Mucosa of rectum (tissue), 2 donors: ENCODE results near the gene MC1R.

Source experiments
- H3K27ac ChIP-seq, 2 donors: one replicate each; pipeline ENCODE4 v1.7.0; 2013; ENCODE audit warnings: inconsistent platforms in 2 of 2, low read depth in 2 of 2, low read length in 2 of 2
- H3K27me3 ChIP-seq, 2 donors: one replicate each; pipeline ENCODE4 v1.7.0; 2013; ENCODE audit warnings: low read length in 2 of 2; ENCODE audit not compliant: control insufficient read depth in 2 of 2, insufficient read depth in 2 of 2
- H3K36me3 ChIP-seq, 2 donors: one replicate each; pipeline ENCODE4 v1.7.0; 2013; ENCODE audit warnings: low read length in 2 of 2; ENCODE audit not compliant: control insufficient read depth in 2 of 2, insufficient read depth in 2 of 2
- H3K4me1 ChIP-seq, 2 donors: one replicate each; pipeline ENCODE4 v1.7.0; 2013; ENCODE audit warnings: low read length in 2 of 2, mild to moderate bottlenecking in 1 of 2; ENCODE audit not compliant: control insufficient read depth in 2 of 2, insufficient read depth in 2 of 2
- H3K4me3 ChIP-seq, 2 donors: one replicate each; pipeline ENCODE4 v1.7.0; 2013; ENCODE audit warnings: low read length in 2 of 2
- H3K9ac ChIP-seq, 2 donors: one replicate each; pipeline ENCODE4 v1.7.0; 2013; ENCODE audit warnings: low read length in 2 of 2, low read depth in 1 of 2, mild to moderate bottlenecking in 1 of 2
- H3K9me3 ChIP-seq, 2 donors: one replicate each; pipeline ENCODE4 v1.7.0; 2013; ENCODE audit warnings: low read length in 2 of 2; ENCODE audit not compliant: control insufficient read depth in 2 of 2
- donor health status: healthy.
- donor health status: Normal muscosa, but diverticular disease.

MC1R gene

DNA sequence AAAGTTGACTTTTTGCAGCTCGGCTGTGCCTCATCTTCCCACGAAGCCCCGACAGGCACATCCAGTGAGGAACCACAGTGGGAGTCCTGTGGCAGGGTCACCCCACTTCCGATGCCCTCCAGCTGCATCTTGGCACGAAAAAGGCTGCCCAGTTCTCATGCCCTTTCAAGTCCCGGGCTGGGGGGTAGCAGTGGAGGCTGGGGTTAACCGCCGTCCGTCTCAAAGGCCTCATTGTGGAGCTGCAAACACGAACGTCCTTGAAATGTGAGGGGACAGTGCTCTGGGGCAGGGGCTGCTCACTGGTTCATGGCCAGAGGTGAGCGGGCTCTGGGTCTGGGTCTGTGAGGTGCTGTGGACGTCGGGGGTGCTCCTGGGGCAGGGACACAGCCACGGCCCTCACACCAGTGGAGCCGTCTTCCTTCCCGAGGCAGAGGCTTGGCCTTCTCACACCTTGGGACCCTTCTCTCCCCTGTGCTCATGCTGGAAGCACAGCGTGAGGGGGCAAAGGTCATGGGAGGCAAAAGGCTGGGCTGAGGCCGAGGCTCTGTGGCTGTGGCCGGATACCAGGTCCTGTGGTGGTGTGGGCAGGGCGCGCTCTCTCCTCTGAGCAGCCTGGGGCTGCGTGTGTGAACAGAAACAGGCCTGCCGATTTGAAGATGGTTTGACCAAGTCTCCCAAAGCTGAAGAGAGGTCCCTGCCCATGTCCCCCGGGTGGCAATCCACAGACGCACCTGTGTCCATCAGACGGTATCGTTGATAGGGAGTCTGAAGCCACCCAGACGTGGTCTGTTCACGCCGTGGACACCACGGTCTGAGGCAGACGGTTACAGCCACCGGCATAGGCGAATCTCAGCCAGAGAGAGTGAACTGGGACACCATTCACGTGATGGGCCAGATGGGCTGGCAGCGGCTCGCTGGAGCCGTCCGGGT is 3.1 kb upstream of the MC1R start:
- peaks cover 6 to 15% of the 10 kb centered on the region in 2 donors for H3K36me3 ChIP-seq
- H3K9ac ChIP-seq = no peak overlapping the region

DNA sequence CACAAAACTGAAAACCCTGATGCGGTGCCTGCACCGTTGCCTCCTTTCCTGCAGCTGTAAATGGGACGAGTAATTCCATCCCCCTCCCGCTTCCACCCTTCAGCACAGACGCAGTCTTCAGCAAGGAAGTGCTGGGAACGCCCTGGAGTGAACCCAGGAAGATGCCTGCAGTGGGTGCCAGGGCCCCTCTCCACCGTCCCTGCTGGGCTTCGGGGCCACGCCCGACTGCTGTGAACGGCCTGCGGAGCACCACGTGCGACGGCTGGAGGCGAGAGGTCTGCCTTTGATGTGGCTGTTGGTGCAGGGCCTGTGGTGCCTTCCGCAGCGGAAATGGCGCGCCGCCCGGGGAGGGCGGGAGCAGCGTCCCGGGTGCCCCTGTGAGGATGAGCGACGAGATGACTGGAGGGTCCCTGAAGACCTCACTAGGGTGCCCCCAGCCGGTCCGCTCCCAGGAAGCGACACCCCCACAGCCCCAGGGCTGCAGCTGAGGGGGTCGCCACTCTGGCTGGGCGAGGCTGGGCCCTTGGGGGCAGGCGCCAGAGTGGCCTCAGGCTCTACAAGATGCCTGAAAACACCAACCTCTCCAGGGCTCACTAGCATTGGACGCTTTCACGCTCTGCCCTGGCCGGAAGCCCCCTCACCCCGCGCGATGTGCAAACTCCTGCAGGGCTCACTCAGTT is 749 bp upstream of the MC1R start:
- H3K4me1 ChIP-seq = peaks cover 8 to 23% of the 10 kb centered on the region in 2 donors
- H3K36me3 ChIP-seq = no peaks in the 10 kb centered on the region
- peak overlapping the region in 1 of 2 donors; percentile 61 for H3K27ac ChIP-seq
- H3K4me3 ChIP-seq = peak overlapping the region; percentile 47 to 52
- peaks cover 8 to 13% of the 10 kb centered on the region in 2 donors for H3K27me3 ChIP-seq
- H3K9me3 ChIP-seq = no peaks in the 10 kb centered on the region
- H3K9ac ChIP-seq = no peak overlapping the region

More for the DNA sequence above, 3.1 kb upstream of the MC1R start:
- no peaks in the 10 kb centered on the region for H3K9me3 ChIP-seq
- peaks cover 6 to 8% of the 10 kb centered on the region in 2 donors for H3K27me3 ChIP-seq
- H3K4me3 ChIP-seq = no peak overlapping the region
- H3K4me1 ChIP-seq = peaks cover 8 to 19% of the 10 kb centered on the region in 2 donors
- no peak overlapping the region for H3K27ac ChIP-seq

DNA sequence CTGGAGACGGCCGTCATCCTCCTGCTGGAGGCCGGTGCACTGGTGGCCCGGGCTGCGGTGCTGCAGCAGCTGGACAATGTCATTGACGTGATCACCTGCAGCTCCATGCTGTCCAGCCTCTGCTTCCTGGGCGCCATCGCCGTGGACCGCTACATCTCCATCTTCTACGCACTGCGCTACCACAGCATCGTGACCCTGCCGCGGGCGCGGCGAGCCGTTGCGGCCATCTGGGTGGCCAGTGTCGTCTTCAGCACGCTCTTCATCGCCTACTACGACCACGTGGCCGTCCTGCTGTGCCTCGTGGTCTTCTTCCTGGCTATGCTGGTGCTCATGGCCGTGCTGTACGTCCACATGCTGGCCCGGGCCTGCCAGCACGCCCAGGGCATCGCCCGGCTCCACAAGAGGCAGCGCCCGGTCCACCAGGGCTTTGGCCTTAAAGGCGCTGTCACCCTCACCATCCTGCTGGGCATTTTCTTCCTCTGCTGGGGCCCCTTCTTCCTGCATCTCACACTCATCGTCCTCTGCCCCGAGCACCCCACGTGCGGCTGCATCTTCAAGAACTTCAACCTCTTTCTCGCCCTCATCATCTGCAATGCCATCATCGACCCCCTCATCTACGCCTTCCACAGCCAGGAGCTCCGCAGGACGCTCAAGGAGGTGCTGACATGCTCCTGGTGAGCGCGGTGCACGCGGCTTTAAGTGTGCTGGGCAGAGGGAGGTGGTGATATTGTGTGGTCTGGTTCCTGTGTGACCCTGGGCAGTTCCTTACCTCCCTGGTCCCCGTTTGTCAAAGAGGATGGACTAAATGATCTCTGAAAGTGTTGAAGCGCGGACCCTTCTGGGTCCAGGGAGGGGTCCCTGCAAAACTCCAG is 1.1 kb downstream of the MC1R start:
- no peak overlapping the region for H3K27ac ChIP-seq
- H3K4me3 ChIP-seq = no peak overlapping the region
- peaks cover 8 to 26% of the 10 kb centered on the region in 2 donors for H3K4me1 ChIP-seq
- no peaks in the 10 kb centered on the region for H3K36me3 ChIP-seq
- H3K9ac ChIP-seq = no peak overlapping the region
- no peaks in the 10 kb centered on the region for H3K9me3 ChIP-seq
- H3K27me3 ChIP-seq = peaks cover 17 to 23% of the 10 kb centered on the region in 2 donors

DNA sequence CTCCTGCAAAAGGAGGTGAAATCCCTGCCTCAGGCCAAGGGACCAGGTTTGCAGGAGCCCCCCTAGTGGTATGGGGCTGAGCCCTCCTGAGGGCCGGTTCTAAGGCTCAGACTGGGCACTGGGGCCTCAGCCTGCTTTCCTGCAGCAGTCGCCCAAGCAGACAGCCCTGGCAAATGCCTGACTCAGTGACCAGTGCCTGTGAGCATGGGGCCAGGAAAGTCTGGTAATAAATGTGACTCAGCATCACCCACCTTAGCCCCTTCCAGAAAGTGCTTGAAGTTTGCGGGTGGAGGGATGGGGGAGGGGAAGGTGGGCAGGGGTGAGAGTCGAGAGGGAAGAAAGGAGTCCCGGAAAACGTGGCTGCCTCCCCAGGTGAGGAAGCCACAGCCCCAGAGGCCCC is 2.1 kb downstream of the MC1R start:
- H3K4me1 ChIP-seq = peaks cover 8 to 30% of the 10 kb centered on the region in 2 donors

DNA sequence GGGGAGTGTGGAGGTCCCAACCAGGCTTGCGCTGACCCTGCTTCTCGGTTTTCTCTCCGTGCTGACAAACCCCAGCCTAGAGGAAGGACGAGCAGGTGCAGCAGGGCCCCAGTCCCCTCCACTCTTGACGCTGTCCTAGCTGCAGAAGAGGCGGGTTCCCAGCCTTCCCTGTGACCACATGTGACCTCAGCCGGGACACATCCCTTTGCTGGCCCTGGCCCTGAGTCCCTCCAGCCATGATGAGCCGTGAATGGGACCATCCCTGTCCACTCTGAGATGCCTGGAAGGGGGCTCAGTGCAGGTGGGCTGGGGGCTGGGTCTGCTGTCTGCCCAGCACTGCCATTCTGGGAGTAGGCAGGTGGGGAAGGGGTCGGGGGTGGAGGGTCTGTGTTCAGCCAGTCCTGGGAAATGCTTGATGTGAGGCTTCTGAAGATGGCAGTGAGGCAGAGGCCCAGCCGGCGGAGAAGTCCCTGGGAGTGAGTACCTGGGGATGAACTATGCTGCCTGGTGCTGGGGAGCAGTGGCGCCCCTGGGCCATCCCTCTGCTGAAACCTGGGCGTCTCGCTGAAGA is 2.6 kb downstream of the MC1R start:
- Histone ChIP-seq H3K27me3 (peaks cover 23% of the 10 kb centered on the region in 2 donors), H3K4me1 (peaks cover 8 to 30% of the 10 kb centered on the region in 2 donors)

More for the DNA sequence above, 2.1 kb downstream of the MC1R start:
- H3K27me3 ChIP-seq = peaks cover 23% of the 10 kb centered on the region in 2 donors
- no peaks in the 10 kb centered on the region for H3K9me3 ChIP-seq
- H3K9ac ChIP-seq = no peak overlapping the region
- no peak overlapping the region for H3K27ac ChIP-seq
- no peaks in the 10 kb centered on the region for H3K36me3 ChIP-seq
- H3K4me3 ChIP-seq = no peak overlapping the region

DNA sequence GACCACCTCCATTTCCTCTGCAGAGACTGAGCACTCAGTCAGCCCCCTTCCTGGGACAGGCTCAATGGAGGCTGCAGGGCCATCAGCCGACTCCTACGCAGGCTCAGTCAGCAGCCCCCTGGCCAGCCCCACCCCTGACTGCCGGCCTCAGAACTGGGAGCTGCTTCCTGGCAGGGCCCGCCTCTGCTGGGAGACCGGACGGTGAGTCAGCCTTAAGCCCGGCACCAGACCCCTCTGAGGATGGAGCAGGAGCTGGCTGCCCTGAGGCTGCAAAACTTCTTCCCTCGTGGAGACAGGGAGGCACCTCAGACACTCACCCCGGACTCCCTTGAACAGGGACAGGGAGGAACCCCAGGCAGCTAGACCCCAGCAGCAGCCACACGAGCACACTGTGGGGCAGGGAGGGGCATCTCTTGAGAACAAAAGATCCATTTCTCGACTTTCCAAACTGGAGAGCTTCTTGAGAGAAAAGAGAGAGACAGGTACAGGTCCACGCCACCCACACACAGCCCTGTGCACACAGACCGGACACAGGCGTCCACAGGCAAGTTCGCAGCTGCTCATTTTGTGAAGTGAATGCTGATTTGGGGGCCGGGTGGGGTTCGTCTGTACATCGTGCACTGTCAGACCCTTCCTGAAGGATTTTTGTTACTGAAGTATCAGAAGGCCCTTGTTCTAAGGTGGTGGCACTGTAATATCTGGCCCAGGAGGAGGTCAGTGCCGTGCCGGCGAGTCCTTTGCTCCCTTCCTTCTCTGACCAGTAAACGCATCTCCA is 3.2 kb downstream of the MC1R start:
- Histone ChIP-seq H3K4me1 (peaks cover 8 to 30% of the 10 kb centered on the region in 2 donors), H3K9ac (peak overlapping the region; percentile 30 to 38), H3K36me3 (no peaks in the 10 kb centered on the region), H3K4me3 (peak overlapping the region; percentile 31 to 50), H3K27ac (peak overlapping the region; percentile 58 to 69), H3K9me3 (no peaks in the 10 kb centered on the region), H3K27me3 (peaks cover 23% of the 10 kb centered on the region in 2 donors)

More for the DNA sequence above, 2.6 kb downstream of the MC1R start:
- peak overlapping the region in 1 of 2 donors; percentile 52 for H3K27ac ChIP-seq
- no peak overlapping the region for H3K9ac ChIP-seq
- H3K4me3 ChIP-seq = no peak overlapping the region
- no peaks in the 10 kb centered on the region for H3K36me3 ChIP-seq
- H3K9me3 ChIP-seq = no peaks in the 10 kb centered on the region

DNA sequence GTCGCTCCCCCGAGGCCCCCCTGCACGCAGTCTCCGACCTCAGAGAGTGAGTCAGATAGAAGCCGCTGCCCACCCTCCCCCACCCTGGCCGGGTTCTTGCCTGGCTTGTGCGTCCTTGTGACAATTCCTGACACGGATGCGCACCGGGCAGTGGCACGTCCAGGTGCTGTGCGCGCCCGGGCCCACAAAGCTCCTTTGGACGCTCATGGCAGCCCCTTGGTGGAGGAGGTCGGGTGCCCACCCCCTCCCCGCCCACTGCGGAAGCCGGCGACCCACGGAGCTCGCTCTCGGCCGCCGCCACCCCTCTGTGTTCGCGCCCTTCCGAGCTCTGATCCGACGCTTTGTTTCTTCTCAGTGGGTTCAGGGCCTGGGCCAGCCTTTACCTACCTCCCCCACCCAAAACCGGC is 3.8 kb downstream of the MC1R start:
- Histone ChIP-seq H3K36me3 (no peaks in the 10 kb centered on the region), H3K9ac (peak overlapping the region; percentile 36 to 41), H3K9me3 (no peaks in the 10 kb centered on the region), H3K27ac (peak overlapping the region; percentile 69 to 74), H3K27me3 (peaks cover 23% of the 10 kb centered on the region in 2 donors), H3K4me1 (peaks cover 8 to 28% of the 10 kb centered on the region in 2 donors), H3K4me3 (peak overlapping the region; percentile 32 to 69)

DNA sequence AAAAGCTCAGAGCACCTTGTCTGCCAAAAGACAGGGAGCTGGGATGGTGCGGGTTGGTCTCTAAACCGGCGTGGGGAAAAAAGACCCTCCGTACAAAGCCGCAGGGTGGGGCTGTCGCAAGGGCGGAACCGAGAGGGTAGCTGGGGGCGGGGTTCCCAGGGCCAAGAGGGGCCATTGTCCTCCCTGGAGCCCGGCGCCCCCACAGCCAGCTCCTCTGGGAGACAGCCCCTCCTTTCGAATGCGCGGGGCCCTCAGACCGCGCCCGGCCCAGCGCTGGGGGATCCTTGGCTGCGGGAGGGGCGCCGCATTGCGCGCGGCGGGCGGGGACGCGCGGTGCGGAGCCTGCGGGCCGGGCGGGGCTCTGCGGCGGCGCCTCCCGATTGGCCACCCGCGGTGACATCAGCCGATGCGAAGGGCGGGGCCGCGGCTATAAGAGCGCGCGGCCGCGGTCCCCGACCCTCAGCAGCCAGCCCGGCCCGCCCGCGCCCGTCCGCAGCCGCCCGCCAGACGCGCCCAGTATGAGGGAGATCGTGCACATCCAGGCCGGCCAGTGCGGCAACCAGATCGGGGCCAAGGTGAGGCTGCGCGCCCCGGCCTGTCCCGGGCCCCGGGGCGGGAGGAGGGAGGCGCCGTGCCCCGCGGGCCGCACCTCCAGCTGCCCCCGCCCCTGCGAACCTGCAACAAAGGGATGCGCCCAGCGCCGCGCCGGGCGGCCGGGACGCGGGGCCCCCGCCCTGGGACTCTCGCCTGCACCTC is 4.4 kb downstream of the MC1R start, which contains the start of gene TUBB3:
TSS of gene TUBB3 (plus strand) at position 459 of the 756 bp plus-strand sequence. CDS start at position 519, 60 bp downstream.
- Histone ChIP-seq H3K27me3 (peaks cover 23% of the 10 kb centered on the region in 2 donors), H3K4me1 (peaks cover 2 to 22% of the 10 kb centered on the region in 2 donors), H3K36me3 (no peaks in the 10 kb centered on the region), H3K27ac (peak within 1 kb of the TSS; percentile 69 to 74), H3K4me3 (peak within 1 kb of the TSS; percentile 38 to 69), H3K9me3 (no peaks in the 10 kb centered on the region), H3K9ac (peak within 1 kb of the TSS; percentile 36 to 41)
